ENCODE results near the gene AGBL4.

The AGBL4 gene

GRCh38 chr1:48679859-48680258 is 1343.9 kb downstream of the AGBL4 start:
- DNase-seq (ENCODE audit: low spot score) = no peak

GRCh38 chr1:48678710-48679505 is 1344.8 kb downstream of the AGBL4 start:
- DNase-seq (ENCODE audit: low spot score) = no peak

GRCh38 chr1:48677306-48678287 is 1346.2 kb downstream of the AGBL4 start:
- peak; percentile 62 for DNase-seq (ENCODE audit: low spot score)

GRCh38 chr1:48676822-48677221 is 1346.9 kb downstream of the AGBL4 start:
- DNase-seq (ENCODE audit: low spot score) = no peak

- DNase-seq (ENCODE audit: low spot score) = no peak
Measured at GRCh38 chr1:48676376-48676775, 1347.4 kb downstream of the AGBL4 start.

GRCh38 chr1:48675251-48675650 is 1348.5 kb downstream of the AGBL4 start:
- DNase-seq (ENCODE audit: low spot score) = no peak

- peak; percentile 22 for DNase-seq (ENCODE audit: low spot score)
Measured at GRCh38 chr1:48674641-48675040, 1349.1 kb downstream of the AGBL4 start.

GRCh38 chr1:48673332-48674105 is 1350.2 kb downstream of the AGBL4 start:
- no peak for DNase-seq (ENCODE audit: low spot score)

GRCh38 chr1:48671578-48671977 is 1352.2 kb downstream of the AGBL4 start:
- DNase-seq (ENCODE audit: low spot score) = no peak

GRCh38 chr1:48670234-48671020 is 1353.3 kb downstream of the AGBL4 start:
- DNase-seq (ENCODE audit: low spot score) = no peak

GRCh38 chr1:48668339-48668738 is 1355.4 kb downstream of the AGBL4 start:
- no peak for DNase-seq (ENCODE audit: low spot score)

- no peak for DNase-seq (ENCODE audit: low spot score)
Measured at GRCh38 chr1:48667782-48668181, 1356.0 kb downstream of the AGBL4 start.

- no peak for DNase-seq (ENCODE audit: low spot score)
Measured at GRCh38 chr1:48665708-48666407, 1357.9 kb downstream of the AGBL4 start.

GRCh38 chr1:48661726-48662463 is 1361.9 kb downstream of the AGBL4 start:
- DNase-seq (ENCODE audit: low spot score) = no peak

- no peak for DNase-seq (ENCODE audit: low spot score)
Measured at GRCh38 chr1:48659801-48660200, 1364.0 kb downstream of the AGBL4 start.

- DNase-seq (ENCODE audit: low spot score) = no peak
Measured at GRCh38 chr1:48657413-48657812, 1366.3 kb downstream of the AGBL4 start.

GRCh38 chr1:48654606-48655210 is 1369.0 kb downstream of the AGBL4 start:
- no peak for DNase-seq (ENCODE audit: low spot score)

GRCh38 chr1:48652334-48652733 is 1371.4 kb downstream of the AGBL4 start:
- DNase-seq (ENCODE audit: low spot score) = no peak

GRCh38 chr1:48649880-48650279 is 1373.9 kb downstream of the AGBL4 start:
- no peak for DNase-seq (ENCODE audit: low spot score)

GRCh38 chr1:48645883-48646282 is 1377.9 kb downstream of the AGBL4 start:
- DNase-seq (ENCODE audit: low spot score) = no peak
